ENCODE measurements around the gene CCDC89. TPM values are rescaled to one million over a fixed set of nuclear protein-coding genes. Genes with fewer than 3 reads are reported as not detected.

The CCDC89 gene
- total and polyA plus RNA-seq, 11 donors = 0.11 to 1.5 (median 0.58) TPM; not detected in 1

GRCh38 chr11:85718126-85718943, 32.3 kb upstream of the CCDC89 start:
- intact Hi-C loops (cut with DNase I) = no loop called here
- peaks cover 0 to 8% (median 0%) of the 10 kb centered on the region in 9 donors for H3K36me3 ChIP-seq
- H3K9me3 ChIP-seq = no peaks in the 10 kb centered on the region
- H3K4me1 ChIP-seq = peaks cover 0 to 22% (median 8%) of the 10 kb centered on the region in 12 donors
- DNase-seq = no peak
- TF ChIP-seq CTCF (IDR thresholded peaks at IDR 0.05) (no peak), POLR2A (IDR thresholded peaks at IDR 0.05) (no peak)
- peak overlapping the region; percentile 2 to 54 (median 30) for H3K4me3 ChIP-seq
- 43 to 63% (median 56%) methylated on average over 7 of the region's 7 CpGs for WGBS, 4 donors
- H3K27ac ChIP-seq = peak overlapping the region; percentile 6 to 81 (median 64)
- H3K27me3 ChIP-seq = no peaks in the 10 kb centered on the region
- ATAC-seq = no peak

GRCh38 chr11:85717429-85717828, 31.4 kb upstream of the CCDC89 start:
- 83 to 86% (median 85%) methylated on average over 2 of the region's 2 CpGs for WGBS, 4 donors
- TF ChIP-seq CTCF (IDR thresholded peaks at IDR 0.05) (no peak), POLR2A (IDR thresholded peaks at IDR 0.05) (no peak)
- Histone ChIP-seq H3K4me1 (peaks cover 0 to 22% (median 8%) of the 10 kb centered on the region in 12 donors), H3K9me3 (no peaks in the 10 kb centered on the region), H3K27ac (peak overlapping the region in 5 of 12 donors; percentile 20 to 80 (median 68)), H3K4me3 (peak overlapping the region in 6 of 12 donors; percentile 32 to 54 (median 46)), H3K36me3 (peaks cover 0 to 11% (median 0%) of the 10 kb centered on the region in 9 donors), H3K27me3 (no peaks in the 10 kb centered on the region)
- intact Hi-C loops (cut with DNase I) = no loop called here
- ATAC-seq (no peak), DNase-seq (no peak)

- intact Hi-C loops (cut with DNase I) = no loop called here
- Histone ChIP-seq H3K36me3 (peaks cover 0 to 18% (median 0%) of the 10 kb centered on the region in 9 donors), H3K9me3 (no peaks in the 10 kb centered on the region), H3K4me3 (no peak overlapping the region), H3K4me1 (peaks cover 0 to 5% (median 0%) of the 10 kb centered on the region in 12 donors), H3K27me3 (no peaks in the 10 kb centered on the region), H3K27ac (no peak overlapping the region)
- TF ChIP-seq POLR2A (IDR thresholded peaks at IDR 0.05) = no peak
- no peak for TF ChIP-seq CTCF (IDR thresholded peaks at IDR 0.05)
- whole genome bisulfite sequencing, 4 donors = 87 to 91% (median 90%) methylated on average over 3 of the region's 3 CpGs
- no peak for DNase-seq
- no peak for ATAC-seq
Measured at GRCh38 chr11:85712953-85713352, 27.0 kb upstream of the CCDC89 start.

GRCh38 chr11:85710917-85711316, 24.9 kb upstream of the CCDC89 start:
- intact Hi-C loops (cut with DNase I) = no loop called here
- TF ChIP-seq CTCF (IDR thresholded peaks at IDR 0.05) (no peak), POLR2A (IDR thresholded peaks at IDR 0.05) (no peak)
- WGBS, 4 donors = 70 to 81% (median 76%) methylated on average over 5 of the region's 5 CpGs
- Histone ChIP-seq H3K36me3 (peaks cover 0 to 32% (median 0%) of the 10 kb centered on the region in 9 donors), H3K9me3 (no peaks in the 10 kb centered on the region), H3K4me3 (no peak overlapping the region), H3K4me1 (peaks cover 0 to 5% (median 0%) of the 10 kb centered on the region in 12 donors), H3K27me3 (no peaks in the 10 kb centered on the region), H3K27ac (no peak overlapping the region)
- no peak for ATAC-seq
- DNase-seq = no peak

All from heart left ventricle (tissue), 16 donors.